Large intestine (tissue), 3 donors: ENCODE data around the gene GNA14. TPM values are rescaled to one million over a fixed set of nuclear protein-coding genes. Genes with fewer than 3 reads are reported as not detected.

Experiments
- DNase-seq, 2 donors: peaks; one replicate each; pipeline versions ENCODE4 v3.0.0 to v3.0.0-alpha.2; 2013
- H3K27ac ChIP-seq: one replicate; pipeline ENCODE4 v1.5.1; 2013; ENCODE audit warnings: low read length
- H3K27me3 ChIP-seq: 2 replicates; pipeline ENCODE4 v1.6.1; 2013; ENCODE audit warnings: low read length; ENCODE audit not compliant: control insufficient read depth, insufficient read depth
- H3K36me3 ChIP-seq: 2 replicates; pipeline ENCODE4 v1.6.1; 2013; ENCODE audit warnings: low read length; ENCODE audit not compliant: control insufficient read depth, insufficient read depth
- H3K4me1 ChIP-seq: one replicate; pipeline ENCODE4 v1.6.1; 2013; ENCODE audit warnings: low read length; ENCODE audit not compliant: control insufficient read depth, insufficient read depth
- H3K4me3 ChIP-seq: one replicate; pipeline ENCODE4 v1.5.1; 2013; ENCODE audit warnings: low read length
- H3K9me3 ChIP-seq: one replicate; pipeline ENCODE4 v1.6.1; 2013; ENCODE audit warnings: mild to moderate bottlenecking, low read depth, low read length, moderate library complexity; ENCODE audit not compliant: control insufficient read depth
- WGBS: methylation state at CpG from one replicate; pipeline ENCODE4 v1.1.5; 2013; ENCODE audit warnings: low lambda C conversion rate; ENCODE audit not compliant: insufficient coverage; 5-methylcytosine and 5-hydroxymethylcytosine counted together
- polyA plus RNA-seq: library from polyadenylated mRNA; unstranded; fragments of 120-200 nt; gene quantifications from one replicate; pipeline ENCODE4 v1.2.1, GENCODE V29; 2013

GNA14 gene
- polyA plus RNA-seq, 1 donor, result 2.7 TPM

GRCh38 chr9:77435688-77436087 is 212.4 kb downstream of the GNA14 start:
- H3K27ac ChIP-seq, result no peak overlapping the region
- DNase-seq, result no peak
- no peaks in the 10 kb centered on the region for H3K9me3 ChIP-seq
- no peaks in the 10 kb centered on the region for H3K4me1 ChIP-seq
- H3K27me3 ChIP-seq, result no peaks in the 10 kb centered on the region
- no CpG with 5 or more reads among the region's 3 CpGs for WGBS
- H3K36me3 ChIP-seq, result no peaks in the 10 kb centered on the region
- no peak overlapping the region for H3K4me3 ChIP-seq

GRCh38 chr9:77435277-77435676 is 212.8 kb downstream of the GNA14 start:
- H3K4me3 ChIP-seq, result no peak overlapping the region
- no peaks in the 10 kb centered on the region for H3K9me3 ChIP-seq
- 71% methylated on average over 1 of the region's 4 CpGs for WGBS
- DNase-seq, result no peak
- no peaks in the 10 kb centered on the region for H3K4me1 ChIP-seq
- no peak overlapping the region for H3K27ac ChIP-seq
- no peaks in the 10 kb centered on the region for H3K36me3 ChIP-seq
- no peaks in the 10 kb centered on the region for H3K27me3 ChIP-seq

DNA sequence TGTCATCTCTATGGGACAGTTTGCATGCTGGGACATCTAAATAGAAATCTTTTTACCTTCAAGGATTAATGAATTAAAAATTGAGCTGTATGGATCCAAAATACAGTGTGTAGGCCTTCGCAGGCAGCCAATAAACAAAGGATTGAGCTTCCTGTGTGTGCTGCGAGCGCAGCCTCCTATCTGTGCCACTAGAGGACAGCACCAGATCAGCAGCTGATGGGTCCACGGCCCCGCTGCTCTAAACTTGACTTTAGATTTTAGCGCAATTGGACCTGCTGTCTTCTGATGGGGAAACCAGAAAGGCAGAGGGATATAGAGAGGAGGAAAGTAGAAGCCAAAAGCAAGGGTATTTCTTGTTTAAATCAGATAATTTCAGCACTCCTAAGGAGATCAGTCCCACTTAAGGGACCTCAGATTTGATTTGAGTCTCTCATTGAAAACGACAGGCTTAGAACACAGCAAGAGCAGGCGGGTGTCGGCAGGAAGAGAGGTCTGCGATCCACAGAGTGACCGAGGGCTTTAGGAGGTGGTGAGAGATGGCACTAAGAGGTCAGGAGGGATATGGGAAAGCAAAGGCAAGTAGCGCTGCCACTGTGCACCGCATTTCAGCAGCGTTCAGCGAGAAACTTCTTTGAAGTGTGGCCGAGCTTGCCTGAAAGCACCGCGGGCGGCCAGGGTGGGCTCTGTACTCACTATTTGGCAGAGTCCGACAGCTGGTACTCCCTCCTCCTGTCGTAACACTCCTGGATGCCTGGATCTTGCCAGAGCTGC is 214.3 kb downstream of the GNA14 start:
- Histone ChIP-seq H3K9me3 (no peaks in the 10 kb centered on the region), H3K27me3 (no peaks in the 10 kb centered on the region), H3K36me3 (no peaks in the 10 kb centered on the region), H3K4me3 (no peak overlapping the region), H3K27ac (no peak overlapping the region), H3K4me1 (no peaks in the 10 kb centered on the region)
- no CpG with 5 or more reads among the region's 21 CpGs for WGBS
- DNase-seq, result peak; percentile 44 to 53

- peaks cover 4% of the 10 kb centered on the region for H3K4me1 ChIP-seq
- no CpG with 5 or more reads among the region's 6 CpGs for WGBS
- no peak overlapping the region for H3K27ac ChIP-seq
- H3K36me3 ChIP-seq, result no peaks in the 10 kb centered on the region
- no peak overlapping the region for H3K4me3 ChIP-seq
- H3K9me3 ChIP-seq, result no peaks in the 10 kb centered on the region
- no peak for DNase-seq
- no peaks in the 10 kb centered on the region for H3K27me3 ChIP-seq
Measured at GRCh38 chr9:77432053-77432452, 216.1 kb downstream of the GNA14 start.

GRCh38 chr9:77429928-77430327 is 218.2 kb downstream of the GNA14 start:
- Histone ChIP-seq H3K27ac (no peak overlapping the region), H3K36me3 (no peaks in the 10 kb centered on the region), H3K27me3 (no peaks in the 10 kb centered on the region), H3K4me3 (no peak overlapping the region), H3K9me3 (no peaks in the 10 kb centered on the region), H3K4me1 (peaks cover 4% of the 10 kb centered on the region)
- no peak for DNase-seq
- WGBS, result no CpG with 5 or more reads among the region's 2 CpGs

DNA sequence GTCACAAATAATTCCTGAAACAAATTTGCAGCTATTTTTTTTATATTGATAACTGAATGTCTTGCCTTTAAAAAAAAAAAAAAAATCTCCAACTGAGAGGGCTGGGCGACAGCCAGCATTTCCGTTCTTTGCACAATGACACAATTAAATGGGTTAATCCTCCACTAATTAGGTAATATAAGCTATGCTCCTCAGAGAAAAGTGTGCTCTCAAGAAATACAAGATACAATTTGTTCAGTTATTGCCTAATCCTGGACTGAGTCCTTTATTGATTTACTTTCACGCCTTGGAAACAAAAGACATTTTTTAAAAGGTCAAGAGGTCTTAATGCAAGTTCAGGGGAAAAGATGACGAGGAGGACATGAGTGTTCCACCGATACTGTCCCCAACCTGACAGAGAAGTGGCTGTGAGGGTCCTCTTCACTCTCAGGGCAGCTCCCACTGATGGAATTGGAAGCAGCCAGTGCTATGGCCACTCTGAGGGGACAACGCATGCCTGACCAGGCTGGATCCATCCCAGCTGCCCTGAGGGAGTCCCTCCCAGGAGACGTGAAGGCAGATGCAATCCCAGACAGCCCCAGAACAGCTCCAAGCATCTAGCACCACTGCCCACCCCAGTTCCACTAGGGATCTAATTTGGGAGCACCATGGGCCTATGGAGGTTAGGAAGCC is 220.7 kb downstream of the GNA14 start:
- WGBS, result no CpG with 5 or more reads among the region's 7 CpGs
- Histone ChIP-seq H3K4me3 (no peak overlapping the region), H3K36me3 (no peaks in the 10 kb centered on the region), H3K27me3 (no peaks in the 10 kb centered on the region), H3K27ac (no peak overlapping the region), H3K4me1 (peaks cover 4% of the 10 kb centered on the region), H3K9me3 (no peaks in the 10 kb centered on the region)
- DNase-seq, result peak in 1 of 2 donors; percentile 31

GRCh38 chr9:77426712-77427111 is 221.4 kb downstream of the GNA14 start:
- no peak overlapping the region for H3K4me3 ChIP-seq
- no peaks in the 10 kb centered on the region for H3K36me3 ChIP-seq
- H3K4me1 ChIP-seq, result peaks cover 4% of the 10 kb centered on the region
- WGBS, result no CpG with 5 or more reads among the region's 3 CpGs
- H3K9me3 ChIP-seq, result no peaks in the 10 kb centered on the region
- H3K27ac ChIP-seq, result no peak overlapping the region
- no peaks in the 10 kb centered on the region for H3K27me3 ChIP-seq
- peak in 1 of 2 donors; percentile 18 for DNase-seq

DNA sequence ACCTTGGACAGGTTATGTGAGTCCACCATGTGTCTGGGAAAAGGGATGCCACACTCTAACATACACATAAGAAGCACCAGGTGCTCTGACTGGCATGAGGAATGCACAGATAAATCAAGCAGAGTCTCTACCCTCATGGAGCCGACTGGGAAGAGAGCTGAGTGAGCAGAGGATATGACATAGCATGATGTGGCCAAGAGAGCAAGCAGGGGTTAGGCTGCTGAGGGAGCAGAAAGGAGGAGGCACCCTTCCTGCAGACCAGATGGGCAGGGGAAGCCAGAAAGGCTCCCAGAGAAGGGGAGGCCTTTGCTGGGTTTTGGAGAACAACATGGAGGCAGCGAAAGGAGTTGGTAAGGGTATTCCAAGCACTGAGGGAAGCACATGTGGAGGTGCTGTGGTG is 223.1 kb downstream of the GNA14 start:
- H3K9me3 ChIP-seq, result no peaks in the 10 kb centered on the region
- no peaks in the 10 kb centered on the region for H3K36me3 ChIP-seq
- no peak overlapping the region for H3K4me3 ChIP-seq
- no peak overlapping the region for H3K27ac ChIP-seq
- no peak for DNase-seq
- no CpG with 5 or more reads among the region's 2 CpGs for WGBS
- peaks cover 4% of the 10 kb centered on the region for H3K4me1 ChIP-seq
- no peaks in the 10 kb centered on the region for H3K27me3 ChIP-seq

- Histone ChIP-seq H3K27me3 (no peaks in the 10 kb centered on the region), H3K4me1 (peaks cover 4% of the 10 kb centered on the region), H3K27ac (no peak overlapping the region), H3K9me3 (no peaks in the 10 kb centered on the region), H3K4me3 (no peak overlapping the region), H3K36me3 (peaks cover 2% of the 10 kb centered on the region)
- DNase-seq, result no peak
- no CpG with 5 or more reads among the region's 3 CpGs for WGBS
Measured at GRCh38 chr9:77423841-77424240, 224.3 kb downstream of the GNA14 start.

GRCh38 chr9:77422969-77423368 is 225.2 kb downstream of the GNA14 start:
- no peak overlapping the region for H3K27ac ChIP-seq
- H3K4me1 ChIP-seq, result peaks cover 4% of the 10 kb centered on the region
- H3K4me3 ChIP-seq, result no peak overlapping the region
- no peaks in the 10 kb centered on the region for H3K27me3 ChIP-seq
- no peak for DNase-seq
- 100% methylated on average over 1 of the region's 3 CpGs for WGBS
- no peaks in the 10 kb centered on the region for H3K9me3 ChIP-seq
- H3K36me3 ChIP-seq, result peaks cover 2% of the 10 kb centered on the region
